CD4-positive, CD25-positive, alpha-beta regulatory T cell (primary cell): ENCODE measurements around the gene GNB5. TPM values are rescaled to one million over a fixed set of nuclear protein-coding genes. Genes with fewer than 3 reads are reported as not detected.

Experiments used
- ATAC-seq, 2 donors: fragments of 150-1000 bp; cut with Tn5 transposase; one replicate each; pipeline ENCODE4 v1.10.0; 2021; ENCODE audit warnings: low read depth in 2 of 2, moderate number of reproducible peaks in 2 of 2, moderate library complexity in 1 of 2
- DNase-seq, 3 donors: peaks; one replicate each; pipeline versions ENCODE4 v3.0.0 to v3.0.0-alpha.2; 2012 to 2022; ENCODE audit warnings: mixed read lengths in 1 of 3
- H3K27ac ChIP-seq: one replicate; pipeline ENCODE4 v1.7.0; 2013; ENCODE audit warnings: mild to moderate bottlenecking, low read length; ENCODE audit not compliant: insufficient read depth, poor library complexity, severe bottlenecking
- H3K27me3 ChIP-seq: one replicate; pipeline ENCODE4 v1.7.0; 2013; ENCODE audit warnings: low read length; ENCODE audit not compliant: control insufficient read depth, insufficient read depth
- H3K36me3 ChIP-seq: one replicate; pipeline ENCODE4 v1.7.0; 2013; ENCODE audit warnings: mild to moderate bottlenecking, low read length, moderate library complexity; ENCODE audit not compliant: control insufficient read depth, insufficient read depth
- H3K4me1 ChIP-seq: 2 replicates; pipeline ENCODE4 v1.7.0; 2013; ENCODE audit warnings: mild to moderate bottlenecking, low read length; ENCODE audit not compliant: insufficient read depth, control insufficient read depth, poor library complexity, severe bottlenecking
- H3K4me3 ChIP-seq: one replicate; pipeline ENCODE4 v1.7.0; 2013; ENCODE audit warnings: low read depth, mild to moderate bottlenecking, low read length, moderate library complexity
- H3K9me3 ChIP-seq, 2 experiments: 1 replicate in 1 of 2; 2 replicates in 1 of 2; pipeline ENCODE4 v1.7.0; 2013; ENCODE audit warnings: low read length in 2 of 2, mild to moderate bottlenecking in 1 of 2, moderate library complexity in 1 of 2; ENCODE audit not compliant: control insufficient read depth in 2 of 2
- H3K27ac Mint-ChIP-seq, 3 donors: one replicate each; pipeline ENCODE4 v1.8.0; 2020 to 2022; ENCODE audit warnings: mild to moderate bottlenecking in 3 of 3, mixed read lengths in 3 of 3, moderate library complexity in 2 of 3
- H3K27me3 Mint-ChIP-seq: one replicate; pipeline ENCODE4 v1.8.0; 2022; ENCODE audit warnings: mild to moderate bottlenecking, mixed read lengths
- H3K36me3 Mint-ChIP-seq: one replicate; pipeline ENCODE4 v1.8.0; 2020; ENCODE audit warnings: mixed read lengths
- H3K4me1 Mint-ChIP-seq, 4 donors: one replicate each; pipeline ENCODE4 v1.8.0; 2020 to 2022; ENCODE audit warnings: mixed read lengths in 4 of 4, mild to moderate bottlenecking in 1 of 4
- H3K4me3 Mint-ChIP-seq, 4 donors: one replicate each; pipeline ENCODE4 v1.8.0; 2020 to 2022; ENCODE audit warnings: mild to moderate bottlenecking in 4 of 4, mixed read lengths in 4 of 4, moderate library complexity in 3 of 4
- H3K9me3 Mint-ChIP-seq, 7 donors: one replicate each; pipeline ENCODE4 v1.8.0; 2020 to 2022; ENCODE audit warnings: mixed read lengths in 7 of 7, mild to moderate bottlenecking in 3 of 7, moderate library complexity in 2 of 7
- polyA plus RNA-seq, 4 donors: library from polyadenylated mRNA; unstranded; fragments of 300-500 nt; fragmentation: Illumina TruSeq; gene quantifications; one replicate each; pipeline ENCODE4 v1.2.3, GENCODE V29; 2021
- total RNA-seq: library from RNA; stranded (reverse); gene quantifications from one replicate; pipeline ENCODE4 v1.2.3, GENCODE V29; 2022

The GNB5 gene
- total and polyA plus RNA-seq, 5 donors from 2014 or later: 64.3 to 87.6 (median 65.8) TPM

DNA sequence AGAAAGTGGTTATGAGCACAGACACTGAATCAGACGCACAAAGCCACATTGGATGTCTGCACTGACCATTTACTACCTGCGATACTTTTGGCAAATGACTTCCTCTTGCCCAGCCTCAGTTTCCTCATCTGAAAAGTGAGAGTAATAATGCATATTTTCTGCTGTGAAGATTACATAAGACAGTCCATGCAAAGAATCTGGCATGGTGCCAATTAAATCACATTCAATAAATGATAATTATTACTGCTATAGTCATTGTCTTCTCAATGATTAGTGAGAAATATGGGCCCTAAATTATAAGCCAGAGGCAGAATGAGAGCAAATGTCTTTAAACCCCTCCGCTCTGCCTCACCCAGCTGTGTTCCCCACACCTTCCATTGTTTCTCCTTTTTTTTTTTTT is 62.6 kb downstream of the GNB5 start:
- Mint-ChIP-seq H3K27me3 (no peaks in the 10 kb centered on the region), H3K4me3 (no peak overlapping the region), H3K27ac (peak overlapping the region in 1 of 3 donors; percentile 64), H3K4me1 (peaks cover 0 to 2% (median 0%) of the 10 kb centered on the region in 4 donors), H3K36me3 (peaks cover 32% of the 10 kb centered on the region), H3K9me3 (no peaks in the 10 kb centered on the region)
- H3K4me3 ChIP-seq: no peak overlapping the region
- no peaks in the 10 kb centered on the region for H3K27me3 ChIP-seq
- no peaks in the 10 kb centered on the region for H3K4me1 ChIP-seq
- H3K27ac ChIP-seq: no peak overlapping the region
- ATAC-seq (no peak), DNase-seq (no peak)
- peaks cover 64% of the 10 kb centered on the region for H3K36me3 ChIP-seq
- no peaks in the 10 kb centered on the region for H3K9me3 ChIP-seq

- no peak overlapping the region for H3K4me3 Mint-ChIP-seq
- Histone ChIP-seq H3K27me3 (no peaks in the 10 kb centered on the region), H3K27ac (no peak overlapping the region), H3K9me3 (no peaks in the 10 kb centered on the region), H3K36me3 (peaks cover 34% of the 10 kb centered on the region), H3K4me1 (no peaks in the 10 kb centered on the region), H3K4me3 (no peak overlapping the region)
- no peaks in the 10 kb centered on the region for H3K27me3 Mint-ChIP-seq
- no peak for DNase-seq
- peaks cover 0 to 1% (median 0%) of the 10 kb centered on the region in 7 donors for H3K9me3 Mint-ChIP-seq
- no peaks in the 10 kb centered on the region for H3K4me1 Mint-ChIP-seq
- no peak for ATAC-seq
- peak overlapping the region in 1 of 3 donors; percentile 22 for H3K27ac Mint-ChIP-seq
- peaks cover 11% of the 10 kb centered on the region for H3K36me3 Mint-ChIP-seq
Observed at GRCh38 chr15:52124270-52124880, 66.8 kb downstream of the GNB5 start.

DNA sequence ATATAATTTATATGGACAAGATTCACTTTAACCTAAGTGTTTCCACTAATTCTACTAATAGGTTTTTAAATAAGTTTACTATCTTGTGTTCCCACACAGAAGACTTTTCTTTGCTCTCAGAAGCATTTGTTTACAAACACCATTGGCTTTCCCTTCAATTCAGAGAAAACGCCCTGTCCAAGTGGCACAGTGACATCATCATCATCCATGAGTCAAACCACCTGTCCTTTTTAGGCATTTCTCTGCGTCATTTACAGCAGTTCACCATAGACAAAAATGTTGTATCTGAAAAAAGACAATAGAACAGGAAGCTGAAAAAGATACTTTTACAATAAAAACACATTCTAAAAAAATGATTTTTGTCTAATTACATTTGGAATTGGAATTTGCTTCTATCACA is 69.3 kb downstream of the GNB5 start:
- H3K4me1 Mint-ChIP-seq: peaks cover 0 to 6% (median 0%) of the 10 kb centered on the region in 4 donors

GRCh38 chr15:52121006-52121405 is 70.2 kb downstream of the GNB5 start:
- peaks cover 5 to 11% (median 7%) of the 10 kb centered on the region in 4 donors for H3K4me1 Mint-ChIP-seq
- Histone ChIP-seq H3K27me3 (no peaks in the 10 kb centered on the region), H3K36me3 (peaks cover 20% of the 10 kb centered on the region), H3K9me3 (no peaks in the 10 kb centered on the region), H3K4me3 (no peak overlapping the region), H3K27ac (no peak overlapping the region), H3K4me1 (no peaks in the 10 kb centered on the region)
- ATAC-seq (no peak), DNase-seq (no peak)
- H3K36me3 Mint-ChIP-seq: peaks cover 11% of the 10 kb centered on the region
- peaks cover under 1% of the 10 kb centered on the region for H3K27me3 Mint-ChIP-seq
- H3K27ac Mint-ChIP-seq: no peak overlapping the region
- no peak overlapping the region for H3K4me3 Mint-ChIP-seq
- peaks cover 0 to 1% (median 0%) of the 10 kb centered on the region in 7 donors for H3K9me3 Mint-ChIP-seq

More for the DNA sequence above, 69.3 kb downstream of the GNB5 start:
- Mint-ChIP-seq H3K27ac (no peak overlapping the region), H3K9me3 (peaks cover 0 to 1% (median 0%) of the 10 kb centered on the region in 7 donors), H3K27me3 (no peaks in the 10 kb centered on the region), H3K36me3 (peaks cover 11% of the 10 kb centered on the region), H3K4me3 (no peak overlapping the region)
- no peak overlapping the region for H3K4me3 ChIP-seq
- DNase-seq: no peak
- peaks cover 23% of the 10 kb centered on the region for H3K36me3 ChIP-seq
- H3K9me3 ChIP-seq: no peaks in the 10 kb centered on the region
- H3K4me1 ChIP-seq: no peaks in the 10 kb centered on the region
- H3K27ac ChIP-seq: no peak overlapping the region
- ATAC-seq: no peak
- H3K27me3 ChIP-seq: no peaks in the 10 kb centered on the region

- DNase-seq (no peak), ATAC-seq (no peak)
- Histone ChIP-seq H3K9me3 (no peaks in the 10 kb centered on the region), H3K4me3 (no peak overlapping the region), H3K27ac (no peak overlapping the region), H3K36me3 (peaks cover 14% of the 10 kb centered on the region), H3K4me1 (no peaks in the 10 kb centered on the region), H3K27me3 (no peaks in the 10 kb centered on the region)
- H3K36me3 Mint-ChIP-seq: peaks cover 11% of the 10 kb centered on the region
- no peak overlapping the region for H3K27ac Mint-ChIP-seq
- peaks cover 5% of the 10 kb centered on the region for H3K27me3 Mint-ChIP-seq
- H3K4me3 Mint-ChIP-seq: no peak overlapping the region
- peaks cover 0 to 1% (median 0%) of the 10 kb centered on the region in 7 donors for H3K9me3 Mint-ChIP-seq
- peaks cover 6 to 14% (median 12%) of the 10 kb centered on the region in 4 donors for H3K4me1 Mint-ChIP-seq
Observed at GRCh38 chr15:52120488-52120887, 70.7 kb downstream of the GNB5 start.

- H3K27ac Mint-ChIP-seq: no peak overlapping the region
- Histone ChIP-seq H3K27me3 (no peaks in the 10 kb centered on the region), H3K9me3 (no peaks in the 10 kb centered on the region), H3K36me3 (peaks cover 2% of the 10 kb centered on the region), H3K4me1 (no peaks in the 10 kb centered on the region), H3K4me3 (no peak overlapping the region), H3K27ac (no peak overlapping the region)
- H3K4me3 Mint-ChIP-seq: no peak overlapping the region
- DNase-seq: no peak
- H3K4me1 Mint-ChIP-seq: peaks cover 6 to 20% (median 13%) of the 10 kb centered on the region in 4 donors
- peaks cover 0 to 1% (median 0%) of the 10 kb centered on the region in 7 donors for H3K9me3 Mint-ChIP-seq
- H3K36me3 Mint-ChIP-seq: peaks cover 11% of the 10 kb centered on the region
- ATAC-seq: no peak
- H3K27me3 Mint-ChIP-seq: peaks cover 5% of the 10 kb centered on the region
Observed at GRCh38 chr15:52118969-52119749, 72.0 kb downstream of the GNB5 start.

DNA sequence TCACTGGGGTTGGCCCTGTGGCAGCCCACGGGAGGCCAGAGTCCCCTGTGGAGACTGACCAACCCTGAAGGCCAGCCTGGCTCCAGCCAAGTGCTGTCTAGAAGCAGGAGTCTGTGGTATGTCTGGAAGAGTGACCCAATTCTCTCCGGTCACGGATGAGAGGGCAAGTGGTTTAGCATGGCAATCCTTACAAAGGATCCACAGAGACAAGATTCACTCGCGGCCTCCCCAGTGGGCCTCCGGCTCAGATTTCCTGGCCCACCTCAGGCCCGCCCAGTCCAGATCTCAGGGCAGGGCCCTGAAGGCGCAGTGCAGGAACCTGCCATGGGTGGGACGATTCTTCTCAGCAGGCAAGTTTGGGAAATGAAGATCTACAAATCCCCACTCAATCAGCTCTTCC is 73.6 kb downstream of the GNB5 start:
- ATAC-seq (no peak), DNase-seq (no peak)
- Mint-ChIP-seq H3K27me3 (peaks cover 12% of the 10 kb centered on the region), H3K36me3 (peaks cover 4% of the 10 kb centered on the region), H3K9me3 (no peaks in the 10 kb centered on the region), H3K4me1 (peaks cover 6 to 24% (median 13%) of the 10 kb centered on the region in 4 donors), H3K27ac (peak overlapping the region in 2 of 3 donors; percentile 14 to 67), H3K4me3 (no peak overlapping the region)
- H3K4me3 ChIP-seq: no peak overlapping the region
- no peaks in the 10 kb centered on the region for H3K4me1 ChIP-seq
- H3K9me3 ChIP-seq: no peaks in the 10 kb centered on the region
- no peaks in the 10 kb centered on the region for H3K27me3 ChIP-seq
- no peaks in the 10 kb centered on the region for H3K36me3 ChIP-seq
- H3K27ac ChIP-seq: no peak overlapping the region
